HAP-1 (cell line): ENCODE data around the gene SPRR2D.

ENCODE experiments used
- DNase-seq, 2 experiments: peaks; one replicate each; pipeline ENCODE4 v3.0.0-alpha.2; 2016 to 2020; ENCODE audit warnings: low spot score in 2 of 2
- H3K27me3 ChIP-seq: fragments of 250-450 bp; sonication (Bioruptor Pico); 2 replicates; pipeline ENCODE4 v1.5.1; 2020; ENCODE audit warnings: low read depth, mild to moderate bottlenecking, moderate library complexity
- H3K36me3 ChIP-seq: fragments of 250-450 bp; sonication (Bioruptor Pico); replicated peaks from 2 replicates; pipeline ENCODE4 v1.5.1; 2020; ENCODE audit warnings: mild to moderate bottlenecking
- H3K4me1 ChIP-seq: fragments of 250-450 bp; sonication (Bioruptor Pico); 2 replicates; pipeline ENCODE4 v1.5.1; 2020; ENCODE audit warnings: mild to moderate bottlenecking
- H3K4me3 ChIP-seq: fragments of 250-450 bp; sonication (Bioruptor Pico); 2 replicates; pipeline ENCODE4 v1.5.1; 2020; ENCODE audit warnings: mild to moderate bottlenecking, moderate library complexity
- H3K9me3 ChIP-seq: fragments of 250-450 bp; sonication (Bioruptor Pico); 2 replicates; pipeline ENCODE4 v1.5.1; 2020; ENCODE audit warnings: mild to moderate bottlenecking, moderate library complexity
- in situ Hi-C: fragments of 300-500 bp; cut with MboI; formaldehyde crosslinking; loops from 3 replicates; pipeline ENCODE4 v1.14.3; 2020; ENCODE audit warnings: low sequenced_read_pairs, inconsistent platforms, mixed read lengths

SPRR2D gene

DNA sequence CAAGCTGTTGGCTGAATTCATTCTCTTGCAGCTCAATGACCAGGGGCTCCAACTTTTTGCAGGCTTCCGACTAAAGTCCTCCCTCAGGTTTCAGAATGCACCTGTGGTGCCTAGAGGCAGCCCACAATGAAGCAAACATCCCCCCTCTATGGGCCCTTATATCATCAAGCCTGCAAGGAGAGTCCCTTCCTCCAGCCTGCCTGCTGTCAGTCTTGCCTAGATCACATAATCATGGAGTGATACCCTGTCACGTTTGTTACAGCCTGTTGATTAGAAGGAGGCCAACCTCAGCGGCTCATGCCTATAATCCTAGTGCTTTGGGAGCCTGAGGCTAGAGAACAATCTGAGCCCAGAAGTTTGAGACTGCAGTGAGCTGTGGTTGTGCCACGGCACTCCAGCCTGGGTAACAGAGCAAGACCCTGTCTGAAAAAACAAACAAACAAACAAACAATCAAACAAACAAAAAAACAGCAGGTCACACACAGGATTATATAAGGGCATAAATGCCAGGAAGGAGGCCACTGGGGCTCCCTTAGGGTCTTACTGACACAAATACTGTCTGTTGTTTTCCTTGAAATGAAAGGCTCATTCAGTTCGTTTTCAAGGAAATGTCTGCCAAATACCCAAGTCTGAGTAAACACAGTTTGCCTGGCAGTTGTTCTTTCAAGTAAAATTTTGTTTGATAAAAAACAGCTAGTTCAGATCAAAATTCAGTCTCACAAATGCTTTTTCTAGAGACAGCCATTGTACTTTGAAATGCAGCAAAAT, 44.1 kb downstream of the SPRR2D start:
- Histone ChIP-seq H3K36me3 (no peaks in the 10 kb centered on the region), H3K4me1 (no peaks in the 10 kb centered on the region), H3K9me3 (no peaks in the 10 kb centered on the region), H3K27me3 (no peaks in the 10 kb centered on the region), H3K4me3 (no peak overlapping the region)
- DNase-seq = no peak
- in situ Hi-C loops = no loop called here

DNA sequence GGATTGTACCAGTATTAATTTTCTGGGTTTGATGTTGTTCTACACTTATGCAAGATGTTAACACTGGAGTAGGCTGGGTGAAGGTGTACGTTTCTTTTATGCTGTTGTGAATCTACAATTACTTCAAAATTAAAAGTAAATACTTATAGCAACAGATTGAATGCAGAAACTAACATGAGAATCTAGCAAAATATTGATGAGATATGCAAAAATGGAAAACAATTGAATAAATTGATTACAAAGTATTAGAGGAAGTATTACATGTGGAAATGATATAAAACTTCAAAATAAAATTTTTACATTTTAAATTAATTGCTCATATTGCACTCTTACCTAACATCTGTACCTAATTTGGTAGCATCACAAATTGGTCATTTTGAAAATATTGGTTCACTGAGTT, 45.1 kb downstream of the SPRR2D start:
- Histone ChIP-seq H3K9me3 (no peaks in the 10 kb centered on the region), H3K36me3 (no peaks in the 10 kb centered on the region), H3K4me1 (no peaks in the 10 kb centered on the region), H3K4me3 (no peak overlapping the region), H3K27me3 (no peaks in the 10 kb centered on the region)
- DNase-seq = no peak
- in situ Hi-C loops = no loop called here

GRCh38 chr1:152993186-152993585, 47.7 kb downstream of the SPRR2D start:
- Histone ChIP-seq H3K9me3 (no peaks in the 10 kb centered on the region), H3K4me3 (no peak overlapping the region), H3K27me3 (no peaks in the 10 kb centered on the region), H3K36me3 (no peaks in the 10 kb centered on the region), H3K4me1 (no peaks in the 10 kb centered on the region)
- in situ Hi-C loops = no loop called here
- DNase-seq = no peak
